CD14-positive monocyte (primary cell): Measurements from ENCODE around the gene MPC1. TPM values are rescaled to one million over a fixed set of nuclear protein-coding genes. Genes with fewer than 3 reads are reported as not detected.
A peak's percentile ranks its signal among the peaks of the same experiment; 100 is the strongest.

Source experiments
- DNase-seq, 3 donors: peaks; one replicate each; pipeline ENCODE4 v3.0.0-alpha.2; 2011 to 2022
- H2AFZ ChIP-seq: 2 replicates; pipeline ENCODE4 v1.6.0; 2012; ENCODE audit warnings: mild to moderate bottlenecking, low read depth, low read length, inconsistent platforms; ENCODE audit not compliant: insufficient read depth, poor library complexity, severe bottlenecking
- H3K27ac ChIP-seq, 2 donors: 1 replicate in 1 of 2; 2 replicates in 1 of 2; pipeline ENCODE4 v1.5.1; 2012 to 2013; ENCODE audit warnings: low read length in 2 of 2, control low read depth in 1 of 2, inconsistent platforms in 1 of 2, low read depth in 1 of 2, mild to moderate bottlenecking in 1 of 2
- H3K27me3 ChIP-seq, 2 donors: one replicate each; pipeline versions ENCODE4 v1.6.0 to v1.6.1; 2011 to 2013; ENCODE audit warnings: low read length in 2 of 2; ENCODE audit not compliant: control insufficient read depth in 2 of 2, insufficient read depth in 2 of 2
- H3K36me3 ChIP-seq, 2 donors: replicated peaks in 1 of 2; 1 replicate in 1 of 2; 2 replicates in 1 of 2; pipeline versions ENCODE4 v1.5.1 to v1.6.1; 2012 to 2013; ENCODE audit warnings: low read length in 2 of 2, control low read depth in 1 of 2, inconsistent platforms in 1 of 2, mild to moderate bottlenecking in 1 of 2; ENCODE audit not compliant: insufficient read depth in 2 of 2, control insufficient read depth in 1 of 2
- H3K4me1 ChIP-seq, 2 donors: 1 replicate in 1 of 2; 2 replicates in 1 of 2; pipeline versions ENCODE4 v1.5.1 to v1.6.1; 2012 to 2013; ENCODE audit warnings: low read length in 2 of 2, control low read depth in 1 of 2, inconsistent platforms in 1 of 2, mild to moderate bottlenecking in 1 of 2, moderate library complexity in 1 of 2; ENCODE audit not compliant: insufficient read depth in 2 of 2, control insufficient read depth in 1 of 2
- H3K4me2 ChIP-seq: replicated peaks from 2 replicates; pipeline ENCODE3; 2012; ENCODE audit warnings: low read length, moderate library complexity, mild to moderate bottlenecking; ENCODE audit not compliant: poor library complexity, severe bottlenecking; ENCODE audit errors: extremely low read depth
- H3K4me3 ChIP-seq, 3 experiments: fragments of 200-600 bp in 1 of 3; sonication (generic) in 1 of 3; replicated peaks in 1 of 3; 1 replicate in 2 of 3; 2 replicates in 1 of 3; pipeline ENCODE4 v1.5.1; 2011 to 2013; ENCODE audit warnings: low read length in 3 of 3, mild to moderate bottlenecking in 3 of 3, control low read depth in 2 of 3, low read depth in 2 of 3, inconsistent platforms in 1 of 3, moderate library complexity in 1 of 3
- H3K79me2 ChIP-seq: 2 replicates; pipeline ENCODE4 v1.6.0; 2012; ENCODE audit warnings: mild to moderate bottlenecking, control low read depth, inconsistent platforms, low read length, moderate library complexity; ENCODE audit not compliant: insufficient read depth
- H3K9ac ChIP-seq: 2 replicates; pipeline ENCODE4 v1.6.0; 2017; ENCODE audit warnings: low read length, mild to moderate bottlenecking; ENCODE audit not compliant: insufficient read depth, poor library complexity, severe bottlenecking
- H3K9me3 ChIP-seq, 2 donors: replicated peaks in 1 of 2; 1 replicate in 1 of 2; 2 replicates in 1 of 2; pipeline versions ENCODE4 v1.5.1 to v1.6.1; 2012 to 2013; ENCODE audit warnings: low read length in 2 of 2, control low read depth in 1 of 2; ENCODE audit not compliant: control insufficient read depth in 1 of 2, insufficient read depth in 1 of 2
- H4K20me1 ChIP-seq: 2 replicates; pipeline ENCODE4 v1.6.0; 2012; ENCODE audit warnings: mild to moderate bottlenecking, low read length, control low read depth, moderate library complexity; ENCODE audit not compliant: insufficient read depth
- H3K27ac Mint-ChIP-seq, 7 donors: one replicate each; pipeline ENCODE4 v1.8.0; 2020; ENCODE audit warnings: mild to moderate bottlenecking in 7 of 7, mixed read lengths in 7 of 7, moderate library complexity in 6 of 7, inconsistent platforms in 2 of 7
- H3K27me3 Mint-ChIP-seq, 3 donors: one replicate each; pipeline ENCODE4 v1.8.0; 2021 to 2022; ENCODE audit warnings: low read depth in 3 of 3, mild to moderate bottlenecking in 3 of 3, mixed read lengths in 3 of 3, moderate library complexity in 3 of 3, inconsistent platforms in 1 of 3
- H3K36me3 Mint-ChIP-seq, 2 donors: one replicate each; pipeline ENCODE4 v1.8.0; 2020; ENCODE audit warnings: mixed read lengths in 2 of 2, inconsistent platforms in 1 of 2, mild to moderate bottlenecking in 1 of 2
- H3K4me1 Mint-ChIP-seq: one replicate; pipeline ENCODE4 v1.8.0; 2020; ENCODE audit warnings: mild to moderate bottlenecking, mixed read lengths
- H3K4me3 Mint-ChIP-seq, 2 donors: one replicate each; pipeline ENCODE4 v1.8.0; 2020; ENCODE audit warnings: mild to moderate bottlenecking in 2 of 2, mixed read lengths in 2 of 2, moderate library complexity in 1 of 2
- H3K9me3 Mint-ChIP-seq, 7 donors: one replicate each; pipeline ENCODE4 v1.8.0; 2020 to 2022; ENCODE audit warnings: mixed read lengths in 7 of 7, mild to moderate bottlenecking in 6 of 7, moderate library complexity in 6 of 7, inconsistent platforms in 2 of 7
- WGBS: methylation state at CpG from one replicate; pipeline ENCODE4 v1.1.5; 2013; ENCODE audit warnings: missing lambda C conversion rate; ENCODE audit not compliant: insufficient coverage; 5-methylcytosine and 5-hydroxymethylcytosine counted together
- intact Hi-C, 2 donors: fragments of 100-400 bp; cut with micrococcal nuclease; formaldehyde crosslinking; loops; one replicate each; pipeline versions ENCODE4 v1.15.0 to v1.15.1; 2023
- polyA plus RNA-seq, 3 donors: library from polyadenylated mRNA; depleted of rRNA in 1 of 3; unstranded in 2 of 3; stranded (reverse) in 1 of 3; fragments of 300-500 nt in 2 of 3; fragments of >200 nt in 1 of 3; fragmentation: Illumina TruSeq in 2 of 3; gene quantifications; 1 replicate in 2 of 3; 2 replicates in 1 of 3; pipeline ENCODE4 v1.2.3, GENCODE V29; 2012 to 2021
- TF ChIP-seq, protein P1 (sequence below): fragments of 200-600 bp; IDR thresholded peaks from one replicate; pipeline ENCODE4 v1.8.0; 2022; ENCODE audit warnings: antibody characterized with exemption, mild to moderate bottlenecking

MPC1 gene
- polyA plus RNA-seq, 3 donors = 52.4 to 122 (median 104) TPM

DNA sequence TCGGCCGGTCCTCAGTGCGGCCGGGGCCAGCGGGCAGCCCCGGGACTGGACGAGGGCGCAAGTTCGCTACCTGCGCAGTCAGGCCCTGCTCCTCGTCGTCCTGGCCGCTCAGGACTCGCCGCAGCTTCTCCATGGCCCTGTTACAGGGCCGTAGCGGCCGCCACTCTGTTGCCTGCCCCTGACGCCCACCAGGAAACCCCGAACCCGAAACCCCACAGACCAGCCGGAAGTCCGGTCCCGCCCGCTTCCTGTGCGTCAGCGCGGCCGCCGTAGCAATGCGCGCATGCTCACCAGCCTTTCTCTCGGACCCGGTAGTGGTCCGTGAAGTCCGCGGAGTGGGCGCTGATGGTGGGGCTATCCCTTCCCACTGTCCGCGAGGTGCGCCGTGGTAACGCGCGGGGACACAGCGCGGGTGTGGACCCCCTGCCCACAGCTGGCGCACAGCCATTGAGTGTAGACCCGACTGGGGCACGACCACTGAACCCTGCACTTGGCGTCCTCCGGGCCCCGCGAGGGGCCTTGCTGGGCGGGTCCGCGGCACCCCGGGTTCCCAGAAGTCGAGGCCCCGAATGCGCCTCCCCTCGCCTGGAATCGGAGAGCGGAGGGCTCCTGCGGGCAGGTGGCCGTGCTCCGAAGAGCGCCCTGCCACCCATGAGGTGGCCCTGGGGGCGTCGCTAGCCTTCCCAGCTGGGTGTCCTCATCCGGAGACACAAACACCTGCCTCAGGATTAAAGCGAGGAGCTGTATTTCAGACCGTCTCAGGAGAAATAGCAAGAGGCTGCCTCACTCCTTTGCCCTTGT lies 40.2 kb downstream of the MPC1 start, which contains the start of gene SFT2D1:
Gene SFT2D1 (minus strand): TSS at position 197 of the 801 bp plus-strand sequence. CDS start 64 bp downstream, at position 133.
- intact Hi-C loops = loop anchor here (1.0 to 5.0 kb wide), 5 partner anchors 40 to 750 kb away; partner anchors contain the start of genes MPC1 (in 1 of the 2) and RPS6KA2 (in 1 of the 2)
- Histone ChIP-seq H3K9me3 (no peaks in the 10 kb centered on the region), H3K27me3 (no peaks in the 10 kb centered on the region), H3K4me2 (peak within 1 kb of the TSS; percentile 96), H3K27ac (peak within 1 kb of the TSS; percentile 94 to 100), H3K36me3 (peaks cover 5 to 16% of the 10 kb centered on the region in 2 donors), H2AFZ (peak within 1 kb of the TSS; percentile 74), H4K20me1 (peaks cover 38% of the 10 kb centered on the region), H3K4me3 (peak within 1 kb of the TSS; percentile 67 to 97 (median 88)), H3K79me2 (peaks cover 54% of the 10 kb centered on the region), H3K4me1 (peaks cover 36 to 40% of the 10 kb centered on the region in 2 donors), H3K9ac (peak within 1 kb of the TSS; percentile 99)
- WGBS = under 1% methylated on average over 72 of the region's 73 CpGs
- peaks cover 0 to 1% (median 0%) of the 10 kb centered on the region in 3 donors for H3K27me3 Mint-ChIP-seq
- peak; percentile 90 to 95 (median 92) for DNase-seq
- H3K4me1 Mint-ChIP-seq = peaks cover 22% of the 10 kb centered on the region
- H3K9me3 Mint-ChIP-seq = no peaks in the 10 kb centered on the region
- H3K27ac Mint-ChIP-seq = peak within 1 kb of the TSS; percentile 96 to 98 (median 97)
- TF ChIP-seq, protein P1, sequence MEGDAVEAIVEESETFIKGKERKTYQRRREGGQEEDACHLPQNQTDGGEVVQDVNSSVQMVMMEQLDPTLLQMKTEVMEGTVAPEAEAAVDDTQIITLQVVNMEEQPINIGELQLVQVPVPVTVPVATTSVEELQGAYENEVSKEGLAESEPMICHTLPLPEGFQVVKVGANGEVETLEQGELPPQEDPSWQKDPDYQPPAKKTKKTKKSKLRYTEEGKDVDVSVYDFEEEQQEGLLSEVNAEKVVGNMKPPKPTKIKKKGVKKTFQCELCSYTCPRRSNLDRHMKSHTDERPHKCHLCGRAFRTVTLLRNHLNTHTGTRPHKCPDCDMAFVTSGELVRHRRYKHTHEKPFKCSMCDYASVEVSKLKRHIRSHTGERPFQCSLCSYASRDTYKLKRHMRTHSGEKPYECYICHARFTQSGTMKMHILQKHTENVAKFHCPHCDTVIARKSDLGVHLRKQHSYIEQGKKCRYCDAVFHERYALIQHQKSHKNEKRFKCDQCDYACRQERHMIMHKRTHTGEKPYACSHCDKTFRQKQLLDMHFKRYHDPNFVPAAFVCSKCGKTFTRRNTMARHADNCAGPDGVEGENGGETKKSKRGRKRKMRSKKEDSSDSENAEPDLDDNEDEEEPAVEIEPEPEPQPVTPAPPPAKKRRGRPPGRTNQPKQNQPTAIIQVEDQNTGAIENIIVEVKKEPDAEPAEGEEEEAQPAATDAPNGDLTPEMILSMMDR = no peak
- peaks cover 2 to 9% of the 10 kb centered on the region in 2 donors for H3K36me3 Mint-ChIP-seq
- peak within 1 kb of the TSS; percentile 93 to 98 for H3K4me3 Mint-ChIP-seq

DNA sequence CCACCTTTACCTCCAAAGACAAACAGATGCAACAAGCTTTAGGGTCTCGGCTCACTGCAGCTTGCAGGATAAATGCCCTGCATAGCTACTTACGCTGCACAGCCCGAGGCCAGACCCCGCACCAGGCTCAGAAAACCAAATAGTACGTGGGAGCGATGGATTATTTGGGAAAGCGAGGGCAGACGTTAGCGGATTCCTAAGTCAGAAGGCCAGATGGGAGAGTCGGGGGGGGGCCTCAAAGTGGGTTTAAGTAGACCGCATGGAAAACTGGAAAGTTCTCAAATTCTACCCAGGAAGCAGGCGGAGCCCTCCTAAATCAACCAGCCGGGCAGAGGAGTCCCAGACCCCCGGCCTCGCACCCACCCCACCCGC lies 40.8 kb downstream of the MPC1 start:
- no peaks in the 10 kb centered on the region for H3K9me3 Mint-ChIP-seq
- TF ChIP-seq, protein P1 = no peak
- intact Hi-C loops = loop anchor here (2.0 to 5.0 kb wide), 4 partner anchors 41 to 750 kb away; partner anchors contain the start of genes MPC1 (in 1 of the 2) and RPS6KA2 (in 1 of the 2)
- H3K4me3 ChIP-seq = peak overlapping the region; percentile 67 to 97 (median 88)
- peak overlapping the region; percentile 96 to 98 (median 97) for H3K27ac Mint-ChIP-seq
- H3K4me3 Mint-ChIP-seq = peak overlapping the region; percentile 93 to 98
- H3K36me3 Mint-ChIP-seq = peaks cover 2 to 14% of the 10 kb centered on the region in 2 donors
- no peaks in the 10 kb centered on the region for H3K27me3 ChIP-seq
- peaks cover 0 to 1% (median 0%) of the 10 kb centered on the region in 3 donors for H3K27me3 Mint-ChIP-seq
- H2AFZ ChIP-seq = peak overlapping the region; percentile 74
- H3K79me2 ChIP-seq = peaks cover 60% of the 10 kb centered on the region
- peak overlapping the region; percentile 99 for H3K9ac ChIP-seq
- H3K27ac ChIP-seq = peak overlapping the region; percentile 94 to 100
- peak overlapping the region; percentile 96 for H3K4me2 ChIP-seq
- peaks cover 16% of the 10 kb centered on the region for H3K4me1 Mint-ChIP-seq
- H3K9me3 ChIP-seq = no peaks in the 10 kb centered on the region
- peaks cover 44% of the 10 kb centered on the region for H4K20me1 ChIP-seq
- H3K4me1 ChIP-seq = peaks cover 30 to 34% of the 10 kb centered on the region in 2 donors
- no peak for DNase-seq
- peaks cover 11 to 22% of the 10 kb centered on the region in 2 donors for H3K36me3 ChIP-seq
- WGBS = 0% methylated on average over 6 of the region's 16 CpGs
